ENCODE data around the gene NF1.

Gene NF1

DNA sequence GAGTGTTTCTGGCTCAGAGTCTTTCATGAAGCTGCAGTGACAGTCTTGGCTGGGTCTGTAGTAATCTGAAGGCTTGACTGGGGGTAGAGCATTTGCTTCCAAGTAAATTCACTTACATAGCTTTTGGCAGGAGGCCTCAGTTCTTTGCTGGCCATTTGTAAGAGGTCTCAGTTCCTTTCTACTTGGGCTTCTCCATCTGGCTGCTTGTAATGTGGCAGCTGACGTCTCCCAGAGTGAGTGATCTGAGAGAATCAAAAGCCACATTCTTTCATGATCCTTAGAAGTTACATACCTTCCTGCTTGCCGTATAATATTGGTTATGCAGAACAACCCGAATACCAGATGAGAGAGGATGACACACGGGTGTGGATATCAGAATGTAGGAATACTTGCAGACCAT is 39.8 kb downstream of the NF1 start:
- 0 out of 2 replicates have a peak, but pooled peaks cover 4% of the 10 kb centered on the region for H3K79me2 ChIP-seq (ENCODE audit: insufficient read depth, low read length)
- no peak overlapping the region for H2AFZ ChIP-seq (ENCODE audit: low read length)
- H3K36me3 ChIP-seq (ENCODE audit: insufficient read depth, low read length) = no peaks in the 10 kb centered on the region

DNA sequence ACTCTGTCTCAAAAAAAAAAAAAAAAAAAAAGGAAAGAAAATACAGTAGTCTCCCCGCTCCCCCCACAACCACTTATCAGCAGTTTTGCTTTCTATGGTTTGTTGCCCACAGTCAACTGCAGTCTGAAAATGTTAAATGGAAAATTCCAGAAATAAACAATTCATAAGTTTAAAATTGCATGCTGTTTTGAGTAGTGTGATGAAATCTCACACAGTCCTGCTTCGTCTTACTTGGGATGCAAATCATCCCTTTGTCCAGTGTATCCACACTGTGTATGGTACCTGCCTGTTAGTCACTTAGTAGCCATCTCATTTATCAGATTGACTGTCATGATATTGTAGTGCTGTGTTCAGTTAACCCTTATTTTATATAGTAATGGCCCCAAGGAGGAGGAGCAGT is 41.5 kb downstream of the NF1 start:
- Histone ChIP-seq H3K36me3 (ENCODE audit: insufficient read depth, low read length) (no peaks in the 10 kb centered on the region), H3K79me2 (ENCODE audit: insufficient read depth, low read length) (0 out of 2 replicates have a peak, but pooled peaks cover 4% of the 10 kb centered on the region), H3F3A (ENCODE audit: insufficient read depth, low read length) (no peaks in the 10 kb centered on the region), H3K4me1 (ENCODE audit: insufficient read depth, low read length, severe bottlenecking) (peaks cover 34% of the 10 kb centered on the region), H3K4me3 (ENCODE audit: low read depth, low read length, poor library complexity, severe bottlenecking) (no peak overlapping the region), H3K9me2 (ENCODE audit: low read depth, low read length) (no peaks in the 10 kb centered on the region), H3K9ac (ENCODE audit: low read length) (no peak overlapping the region), H2AFZ (ENCODE audit: low read length) (no peak overlapping the region), H3K27me3 (ENCODE audit: insufficient read depth, low read length) (no peaks in the 10 kb centered on the region), H3K27ac (ENCODE audit: low read depth, low read length, poor library complexity, severe bottlenecking) (no peak overlapping the region), H4K20me1 (ENCODE audit: insufficient read depth, low read length) (no peaks in the 10 kb centered on the region), H3K9me3 (ENCODE audit: low read length) (no peaks in the 10 kb centered on the region), H3K4me2 (ENCODE audit: low read length) (no peak overlapping the region)
- no peak for TF ChIP-seq EZH2 (IDR thresholded peaks at IDR 0.05; ENCODE audit: borderline replicate concordance, low read length)
- TF ChIP-seq, protein P1, sequence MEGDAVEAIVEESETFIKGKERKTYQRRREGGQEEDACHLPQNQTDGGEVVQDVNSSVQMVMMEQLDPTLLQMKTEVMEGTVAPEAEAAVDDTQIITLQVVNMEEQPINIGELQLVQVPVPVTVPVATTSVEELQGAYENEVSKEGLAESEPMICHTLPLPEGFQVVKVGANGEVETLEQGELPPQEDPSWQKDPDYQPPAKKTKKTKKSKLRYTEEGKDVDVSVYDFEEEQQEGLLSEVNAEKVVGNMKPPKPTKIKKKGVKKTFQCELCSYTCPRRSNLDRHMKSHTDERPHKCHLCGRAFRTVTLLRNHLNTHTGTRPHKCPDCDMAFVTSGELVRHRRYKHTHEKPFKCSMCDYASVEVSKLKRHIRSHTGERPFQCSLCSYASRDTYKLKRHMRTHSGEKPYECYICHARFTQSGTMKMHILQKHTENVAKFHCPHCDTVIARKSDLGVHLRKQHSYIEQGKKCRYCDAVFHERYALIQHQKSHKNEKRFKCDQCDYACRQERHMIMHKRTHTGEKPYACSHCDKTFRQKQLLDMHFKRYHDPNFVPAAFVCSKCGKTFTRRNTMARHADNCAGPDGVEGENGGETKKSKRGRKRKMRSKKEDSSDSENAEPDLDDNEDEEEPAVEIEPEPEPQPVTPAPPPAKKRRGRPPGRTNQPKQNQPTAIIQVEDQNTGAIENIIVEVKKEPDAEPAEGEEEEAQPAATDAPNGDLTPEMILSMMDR (IDR thresholded peaks at IDR 0.05; ENCODE audit: low read length) = no peak

More for the DNA sequence above, 39.8 kb downstream of the NF1 start:
- Histone ChIP-seq H3K4me2 (ENCODE audit: low read length) (no peak overlapping the region), H3K4me1 (ENCODE audit: insufficient read depth, low read length, severe bottlenecking) (peaks cover 33% of the 10 kb centered on the region), H3K27me3 (ENCODE audit: insufficient read depth, low read length) (no peaks in the 10 kb centered on the region), H3K27ac (ENCODE audit: low read depth, low read length, poor library complexity, severe bottlenecking) (no peak overlapping the region), H3K9me2 (ENCODE audit: low read depth, low read length) (no peaks in the 10 kb centered on the region), H4K20me1 (ENCODE audit: insufficient read depth, low read length) (no peaks in the 10 kb centered on the region), H3K9ac (ENCODE audit: low read length) (no peak overlapping the region), H3K9me3 (ENCODE audit: low read length) (no peaks in the 10 kb centered on the region), H3K4me3 (ENCODE audit: low read depth, low read length, poor library complexity, severe bottlenecking) (no peak overlapping the region), H3F3A (ENCODE audit: insufficient read depth, low read length) (no peaks in the 10 kb centered on the region)
- TF ChIP-seq, protein P1 (IDR thresholded peaks at IDR 0.05; ENCODE audit: low read length) = no peak
- no peak for TF ChIP-seq EZH2 (IDR thresholded peaks at IDR 0.05; ENCODE audit: borderline replicate concordance, low read length)

DNA sequence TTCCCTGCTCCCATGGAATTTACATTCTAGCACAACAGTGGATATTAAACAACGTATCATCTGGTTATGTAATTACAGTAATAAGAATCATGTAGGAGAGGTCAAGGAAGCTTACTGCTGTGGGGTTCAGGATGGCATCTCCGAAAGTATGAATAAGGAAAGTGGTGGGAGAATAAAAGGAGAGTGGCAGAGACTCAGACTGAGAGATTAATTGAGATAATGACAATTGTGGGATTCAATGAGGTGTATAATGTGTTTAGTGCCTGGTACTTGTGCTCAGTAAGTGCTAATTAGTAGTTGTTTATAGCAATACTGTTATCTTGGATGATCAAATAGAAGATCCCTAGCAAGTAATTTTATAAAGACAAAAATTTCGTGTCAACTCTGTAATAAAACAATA is 45.3 kb downstream of the NF1 start:
- TF ChIP-seq, protein P1 (IDR thresholded peaks at IDR 0.05; ENCODE audit: low read length) = no peak
- TF ChIP-seq EZH2 (IDR thresholded peaks at IDR 0.05; ENCODE audit: borderline replicate concordance, low read length) = no peak
- no peak overlapping the region for H3K4me3 ChIP-seq (ENCODE audit: low read depth, low read length, poor library complexity, severe bottlenecking)
- H3K4me1 ChIP-seq (ENCODE audit: insufficient read depth, low read length, severe bottlenecking) = peaks cover 40% of the 10 kb centered on the region
- H3F3A ChIP-seq (ENCODE audit: insufficient read depth, low read length) = no peaks in the 10 kb centered on the region
- H3K79me2 ChIP-seq (ENCODE audit: insufficient read depth, low read length) = no peaks in the 10 kb centered on the region
- no peaks in the 10 kb centered on the region for H4K20me1 ChIP-seq (ENCODE audit: insufficient read depth, low read length)
- no peaks in the 10 kb centered on the region for H3K9me2 ChIP-seq (ENCODE audit: low read depth, low read length)
- no peaks in the 10 kb centered on the region for H3K9me3 ChIP-seq (ENCODE audit: low read length)
- H2AFZ ChIP-seq (ENCODE audit: low read length) = no peak overlapping the region
- H3K27me3 ChIP-seq (ENCODE audit: insufficient read depth, low read length) = no peaks in the 10 kb centered on the region
- no peak overlapping the region for H3K9ac ChIP-seq (ENCODE audit: low read length)
- no peak overlapping the region for H3K4me2 ChIP-seq (ENCODE audit: low read length)
- peak overlapping the region; percentile 62 for H3K27ac ChIP-seq (ENCODE audit: low read depth, low read length, poor library complexity, severe bottlenecking)
- no peaks in the 10 kb centered on the region for H3K36me3 ChIP-seq (ENCODE audit: insufficient read depth, low read length)
